Measurements from ENCODE around the gene PAQR9. TPM values are rescaled to one million over a fixed set of nuclear protein-coding genes. Genes with fewer than 3 reads are reported as not detected.

PAQR9 gene
- total and polyA plus RNA-seq, 2 of the 13 experiments (the other 11 are each of a cell fraction or from before 2014, with no cell fraction given): 3.7 to 10.3 TPM

DNA sequence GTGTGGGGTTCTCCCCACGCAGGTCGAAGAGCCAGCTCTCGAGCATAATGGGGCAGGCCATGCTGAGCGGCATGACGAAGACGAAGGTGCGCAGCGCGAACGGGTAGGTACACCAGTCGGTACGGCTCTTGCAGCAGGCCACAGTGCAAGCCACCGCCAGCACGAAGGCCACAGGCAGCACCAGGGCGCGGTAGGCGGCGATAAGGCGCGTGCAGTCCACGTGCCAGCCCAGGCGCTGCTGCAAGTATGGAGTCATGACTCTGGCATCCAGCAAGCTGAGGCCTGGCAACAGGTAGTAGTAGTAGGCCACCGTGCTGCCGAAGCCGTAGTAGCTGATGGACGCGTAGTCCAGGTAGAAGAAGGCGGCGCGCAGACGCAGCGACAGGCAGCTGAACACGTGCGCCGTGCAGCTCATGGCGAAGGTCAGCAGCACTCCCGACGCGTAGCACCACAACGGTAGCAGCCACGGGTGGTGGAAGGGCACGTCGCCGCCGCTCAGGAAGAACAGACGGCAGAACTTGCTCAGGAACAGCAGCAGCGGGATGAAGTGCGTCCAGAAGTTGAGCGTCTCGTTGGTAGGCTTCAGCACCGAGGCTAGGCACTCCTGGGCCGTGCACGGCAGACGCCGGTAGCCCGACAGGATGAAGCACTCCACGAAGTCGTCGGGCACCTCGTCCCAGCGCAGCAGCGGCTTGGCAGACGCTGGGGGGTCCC lies 797 bp downstream of the PAQR9 start (continued):
- TF ChIP-seq, protein P1, sequence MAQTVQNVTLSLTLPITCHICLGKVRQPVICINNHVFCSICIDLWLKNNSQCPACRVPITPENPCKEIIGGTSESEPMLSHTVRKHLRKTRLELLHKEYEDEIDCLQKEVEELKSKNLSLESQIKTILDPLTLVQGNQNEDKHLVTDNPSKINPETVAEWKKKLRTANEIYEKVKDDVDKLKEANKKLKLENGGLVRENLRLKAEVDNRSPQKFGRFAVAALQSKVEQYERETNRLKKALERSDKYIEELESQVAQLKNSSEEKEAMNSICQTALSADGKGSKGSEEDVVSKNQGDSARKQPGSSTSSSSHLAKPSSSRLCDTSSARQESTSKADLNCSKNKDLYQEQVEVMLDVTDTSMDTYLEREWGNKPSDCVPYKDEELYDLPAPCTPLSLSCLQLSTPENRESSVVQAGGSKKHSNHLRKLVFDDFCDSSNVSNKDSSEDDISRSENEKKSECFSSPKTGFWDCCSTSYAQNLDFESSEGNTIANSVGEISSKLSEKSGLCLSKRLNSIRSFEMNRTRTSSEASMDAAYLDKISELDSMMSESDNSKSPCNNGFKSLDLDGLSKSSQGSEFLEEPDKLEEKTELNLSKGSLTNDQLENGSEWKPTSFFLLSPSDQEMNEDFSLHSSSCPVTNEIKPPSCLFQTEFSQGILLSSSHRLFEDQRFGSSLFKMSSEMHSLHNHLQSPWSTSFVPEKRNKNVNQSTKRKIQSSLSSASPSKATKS (CRISPR knock-in tag; IDR thresholded peaks at IDR 0.05): no peak
- no peak for TF ChIP-seq ZNF10 (CRISPR knock-in tag; IDR thresholded peaks at IDR 0.05; ENCODE audit: borderline replicate concordance, low read depth)
- no peak for TF ChIP-seq ZNF562 (CRISPR knock-in tag; IDR thresholded peaks at IDR 0.05; ENCODE audit: borderline replicate concordance)
- TF ChIP-seq, protein P2, sequence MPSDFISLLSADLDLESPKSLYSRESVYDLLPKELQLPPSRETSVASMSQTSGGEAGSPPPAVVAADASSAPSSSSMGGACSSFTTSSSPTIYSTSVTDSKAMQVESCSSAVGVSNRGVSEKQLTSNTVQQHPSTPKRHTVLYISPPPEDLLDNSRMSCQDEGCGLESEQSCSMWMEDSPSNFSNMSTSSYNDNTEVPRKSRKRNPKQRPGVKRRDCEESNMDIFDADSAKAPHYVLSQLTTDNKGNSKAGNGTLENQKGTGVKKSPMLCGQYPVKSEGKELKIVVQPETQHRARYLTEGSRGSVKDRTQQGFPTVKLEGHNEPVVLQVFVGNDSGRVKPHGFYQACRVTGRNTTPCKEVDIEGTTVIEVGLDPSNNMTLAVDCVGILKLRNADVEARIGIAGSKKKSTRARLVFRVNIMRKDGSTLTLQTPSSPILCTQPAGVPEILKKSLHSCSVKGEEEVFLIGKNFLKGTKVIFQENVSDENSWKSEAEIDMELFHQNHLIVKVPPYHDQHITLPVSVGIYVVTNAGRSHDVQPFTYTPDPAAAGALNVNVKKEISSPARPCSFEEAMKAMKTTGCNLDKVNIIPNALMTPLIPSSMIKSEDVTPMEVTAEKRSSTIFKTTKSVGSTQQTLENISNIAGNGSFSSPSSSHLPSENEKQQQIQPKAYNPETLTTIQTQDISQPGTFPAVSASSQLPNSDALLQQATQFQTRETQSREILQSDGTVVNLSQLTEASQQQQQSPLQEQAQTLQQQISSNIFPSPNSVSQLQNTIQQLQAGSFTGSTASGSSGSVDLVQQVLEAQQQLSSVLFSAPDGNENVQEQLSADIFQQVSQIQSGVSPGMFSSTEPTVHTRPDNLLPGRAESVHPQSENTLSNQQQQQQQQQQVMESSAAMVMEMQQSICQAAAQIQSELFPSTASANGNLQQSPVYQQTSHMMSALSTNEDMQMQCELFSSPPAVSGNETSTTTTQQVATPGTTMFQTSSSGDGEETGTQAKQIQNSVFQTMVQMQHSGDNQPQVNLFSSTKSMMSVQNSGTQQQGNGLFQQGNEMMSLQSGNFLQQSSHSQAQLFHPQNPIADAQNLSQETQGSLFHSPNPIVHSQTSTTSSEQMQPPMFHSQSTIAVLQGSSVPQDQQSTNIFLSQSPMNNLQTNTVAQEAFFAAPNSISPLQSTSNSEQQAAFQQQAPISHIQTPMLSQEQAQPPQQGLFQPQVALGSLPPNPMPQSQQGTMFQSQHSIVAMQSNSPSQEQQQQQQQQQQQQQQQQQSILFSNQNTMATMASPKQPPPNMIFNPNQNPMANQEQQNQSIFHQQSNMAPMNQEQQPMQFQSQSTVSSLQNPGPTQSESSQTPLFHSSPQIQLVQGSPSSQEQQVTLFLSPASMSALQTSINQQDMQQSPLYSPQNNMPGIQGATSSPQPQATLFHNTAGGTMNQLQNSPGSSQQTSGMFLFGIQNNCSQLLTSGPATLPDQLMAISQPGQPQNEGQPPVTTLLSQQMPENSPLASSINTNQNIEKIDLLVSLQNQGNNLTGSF (CRISPR knock-in tag; IDR thresholded peaks at IDR 0.05): 0 out of 2 replicates have a peak, but pooled peaks have one; percentile 66
- TF ChIP-seq, protein P3, sequence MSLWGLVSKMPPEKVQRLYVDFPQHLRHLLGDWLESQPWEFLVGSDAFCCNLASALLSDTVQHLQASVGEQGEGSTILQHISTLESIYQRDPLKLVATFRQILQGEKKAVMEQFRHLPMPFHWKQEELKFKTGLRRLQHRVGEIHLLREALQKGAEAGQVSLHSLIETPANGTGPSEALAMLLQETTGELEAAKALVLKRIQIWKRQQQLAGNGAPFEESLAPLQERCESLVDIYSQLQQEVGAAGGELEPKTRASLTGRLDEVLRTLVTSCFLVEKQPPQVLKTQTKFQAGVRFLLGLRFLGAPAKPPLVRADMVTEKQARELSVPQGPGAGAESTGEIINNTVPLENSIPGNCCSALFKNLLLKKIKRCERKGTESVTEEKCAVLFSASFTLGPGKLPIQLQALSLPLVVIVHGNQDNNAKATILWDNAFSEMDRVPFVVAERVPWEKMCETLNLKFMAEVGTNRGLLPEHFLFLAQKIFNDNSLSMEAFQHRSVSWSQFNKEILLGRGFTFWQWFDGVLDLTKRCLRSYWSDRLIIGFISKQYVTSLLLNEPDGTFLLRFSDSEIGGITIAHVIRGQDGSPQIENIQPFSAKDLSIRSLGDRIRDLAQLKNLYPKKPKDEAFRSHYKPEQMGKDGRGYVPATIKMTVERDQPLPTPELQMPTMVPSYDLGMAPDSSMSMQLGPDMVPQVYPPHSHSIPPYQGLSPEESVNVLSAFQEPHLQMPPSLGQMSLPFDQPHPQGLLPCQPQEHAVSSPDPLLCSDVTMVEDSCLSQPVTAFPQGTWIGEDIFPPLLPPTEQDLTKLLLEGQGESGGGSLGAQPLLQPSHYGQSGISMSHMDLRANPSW (CRISPR knock-in tag; IDR thresholded peaks at IDR 0.05; ENCODE audit: borderline replicate concordance): no peak
- TF ChIP-seq ZNF790 (CRISPR knock-in tag; IDR thresholded peaks at IDR 0.05; ENCODE audit: borderline replicate concordance): no peak
- no peak for TF ChIP-seq ZNF629 (CRISPR knock-in tag; conservative IDR thresholded peaks at IDR 0.05)
- TF ChIP-seq, protein P4, sequence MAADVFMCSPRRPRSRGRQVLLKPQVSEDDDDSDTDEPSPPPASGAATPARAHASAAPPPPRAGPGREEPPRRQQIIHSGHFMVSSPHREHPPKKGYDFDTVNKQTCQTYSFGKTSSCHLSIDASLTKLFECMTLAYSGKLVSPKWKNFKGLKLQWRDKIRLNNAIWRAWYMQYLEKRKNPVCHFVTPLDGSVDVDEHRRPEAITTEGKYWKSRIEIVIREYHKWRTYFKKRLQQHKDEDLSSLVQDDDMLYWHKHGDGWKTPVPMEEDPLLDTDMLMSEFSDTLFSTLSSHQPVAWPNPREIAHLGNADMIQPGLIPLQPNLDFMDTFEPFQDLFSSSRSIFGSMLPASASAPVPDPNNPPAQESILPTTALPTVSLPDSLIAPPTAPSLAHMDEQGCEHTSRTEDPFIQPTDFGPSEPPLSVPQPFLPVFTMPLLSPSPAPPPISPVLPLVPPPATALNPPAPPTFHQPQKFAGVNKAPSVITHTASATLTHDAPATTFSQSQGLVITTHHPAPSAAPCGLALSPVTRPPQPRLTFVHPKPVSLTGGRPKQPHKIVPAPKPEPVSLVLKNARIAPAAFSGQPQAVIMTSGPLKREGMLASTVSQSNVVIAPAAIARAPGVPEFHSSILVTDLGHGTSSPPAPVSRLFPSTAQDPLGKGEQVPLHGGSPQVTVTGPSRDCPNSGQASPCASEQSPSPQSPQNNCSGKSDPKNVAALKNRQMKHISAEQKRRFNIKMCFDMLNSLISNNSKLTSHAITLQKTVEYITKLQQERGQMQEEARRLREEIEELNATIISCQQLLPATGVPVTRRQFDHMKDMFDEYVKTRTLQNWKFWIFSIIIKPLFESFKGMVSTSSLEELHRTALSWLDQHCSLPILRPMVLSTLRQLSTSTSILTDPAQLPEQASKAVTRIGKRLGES (CRISPR knock-in tag; IDR thresholded peaks at IDR 0.05; ENCODE audit: borderline replicate concordance): no peak
- no peak for TF ChIP-seq ATF1 (CRISPR knock-in tag; IDR thresholded peaks at IDR 0.05)
- TF ChIP-seq, protein P5, sequence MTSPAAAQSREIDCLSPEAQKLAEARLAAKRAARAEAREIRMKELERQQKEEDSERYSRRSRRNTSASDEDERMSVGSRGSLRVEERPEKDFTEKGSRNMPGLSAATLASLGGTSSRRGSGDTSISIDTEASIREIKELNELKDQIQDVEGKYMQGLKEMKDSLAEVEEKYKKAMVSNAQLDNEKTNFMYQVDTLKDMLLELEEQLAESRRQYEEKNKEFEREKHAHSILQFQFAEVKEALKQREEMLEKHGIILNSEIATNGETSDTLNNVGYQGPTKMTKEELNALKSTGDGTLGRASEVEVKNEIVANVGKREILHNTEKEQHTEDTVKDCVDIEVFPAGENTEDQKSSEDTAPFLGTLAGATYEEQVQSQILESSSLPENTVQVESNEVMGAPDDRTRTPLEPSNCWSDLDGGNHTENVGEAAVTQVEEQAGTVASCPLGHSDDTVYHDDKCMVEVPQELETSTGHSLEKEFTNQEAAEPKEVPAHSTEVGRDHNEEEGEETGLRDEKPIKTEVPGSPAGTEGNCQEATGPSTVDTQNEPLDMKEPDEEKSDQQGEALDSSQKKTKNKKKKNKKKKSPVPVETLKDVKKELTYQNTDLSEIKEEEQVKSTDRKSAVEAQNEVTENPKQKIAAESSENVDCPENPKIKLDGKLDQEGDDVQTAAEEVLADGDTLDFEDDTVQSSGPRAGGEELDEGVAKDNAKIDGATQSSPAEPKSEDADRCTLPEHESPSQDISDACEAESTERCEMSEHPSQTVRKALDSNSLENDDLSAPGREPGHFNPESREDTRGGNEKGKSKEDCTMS (CRISPR knock-in tag; conservative IDR thresholded peaks at IDR 0.05): no peak
- no peak for TF ChIP-seq CHD4 (IDR thresholded peaks at IDR 0.05; ENCODE audit: borderline replicate concordance, low read length)
